HL-60 (cell line): ENCODE results near the gene ZNF580.

Experiments
- DNase-seq, 2 experiments: peaks; one replicate each; pipeline ENCODE4 v3.0.0-alpha.2; 2010 to 2020; ENCODE audit warnings: low read depth in 1 of 2, low spot score in 1 of 2
- H3K27ac ChIP-seq: fragments of 250-450 bp; sonication (Bioruptor Pico); replicated peaks from 2 replicates; pipeline ENCODE4 v1.5.1; 2020; ENCODE audit warnings: mild to moderate bottlenecking, moderate library complexity
- H3K27me3 ChIP-seq: fragments of 250-450 bp; sonication (Bioruptor Pico); 2 replicates; pipeline ENCODE4 v1.5.1; 2021; ENCODE audit warnings: mild to moderate bottlenecking, moderate library complexity; ENCODE audit not compliant: insufficient read depth, poor library complexity, severe bottlenecking
- H3K4me3 ChIP-seq: replicated peaks from 2 replicates; pipeline ENCODE4 v1.5.1; 2011; ENCODE audit warnings: mild to moderate bottlenecking, control low read depth, low read length; ENCODE audit not compliant: insufficient read depth
- GABPA ChIP-seq: IDR thresholded peaks from 2 replicates; pipeline ENCODE4 v1.6.1; 2012; ENCODE audit warnings: low read depth
- POLR2AphosphoS5 ChIP-seq: IDR thresholded peaks from 2 replicates; pipeline ENCODE4 v1.6.1; 2012; ENCODE audit warnings: low read depth
- REST ChIP-seq: IDR thresholded peaks from 2 replicates; pipeline ENCODE4 v1.6.1; 2012; ENCODE audit warnings: low read depth; ENCODE audit not compliant: insufficient replicate concordance
- SPI1 ChIP-seq: IDR thresholded peaks from 2 replicates; pipeline ENCODE4 v1.6.1; 2012; ENCODE audit warnings: low read depth, mild to moderate bottlenecking, borderline replicate concordance
- TF ChIP-seq, protein P1 (sequence below): IDR thresholded peaks from one replicate; pipeline ENCODE4 v1.5.1; 2011; ENCODE audit warnings: low read length, control low read depth, inconsistent platforms; ENCODE audit not compliant: insufficient read depth

Gene ZNF580

GRCh38 chr19:55674459-55674840, 33.6 kb downstream of the ZNF580 start:
- H3K27ac ChIP-seq: peak overlapping the region; percentile 69
- H3K27me3 ChIP-seq: no peaks in the 10 kb centered on the region
- peak overlapping the region; percentile 65 for H3K4me3 ChIP-seq
- no peak for DNase-seq
- no peak for TF ChIP-seq REST
- no peak for TF ChIP-seq SPI1
- TF ChIP-seq, protein P1, sequence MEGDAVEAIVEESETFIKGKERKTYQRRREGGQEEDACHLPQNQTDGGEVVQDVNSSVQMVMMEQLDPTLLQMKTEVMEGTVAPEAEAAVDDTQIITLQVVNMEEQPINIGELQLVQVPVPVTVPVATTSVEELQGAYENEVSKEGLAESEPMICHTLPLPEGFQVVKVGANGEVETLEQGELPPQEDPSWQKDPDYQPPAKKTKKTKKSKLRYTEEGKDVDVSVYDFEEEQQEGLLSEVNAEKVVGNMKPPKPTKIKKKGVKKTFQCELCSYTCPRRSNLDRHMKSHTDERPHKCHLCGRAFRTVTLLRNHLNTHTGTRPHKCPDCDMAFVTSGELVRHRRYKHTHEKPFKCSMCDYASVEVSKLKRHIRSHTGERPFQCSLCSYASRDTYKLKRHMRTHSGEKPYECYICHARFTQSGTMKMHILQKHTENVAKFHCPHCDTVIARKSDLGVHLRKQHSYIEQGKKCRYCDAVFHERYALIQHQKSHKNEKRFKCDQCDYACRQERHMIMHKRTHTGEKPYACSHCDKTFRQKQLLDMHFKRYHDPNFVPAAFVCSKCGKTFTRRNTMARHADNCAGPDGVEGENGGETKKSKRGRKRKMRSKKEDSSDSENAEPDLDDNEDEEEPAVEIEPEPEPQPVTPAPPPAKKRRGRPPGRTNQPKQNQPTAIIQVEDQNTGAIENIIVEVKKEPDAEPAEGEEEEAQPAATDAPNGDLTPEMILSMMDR: no peak
- TF ChIP-seq GABPA: no peak
- TF ChIP-seq POLR2AphosphoS5: no peak

DNA sequence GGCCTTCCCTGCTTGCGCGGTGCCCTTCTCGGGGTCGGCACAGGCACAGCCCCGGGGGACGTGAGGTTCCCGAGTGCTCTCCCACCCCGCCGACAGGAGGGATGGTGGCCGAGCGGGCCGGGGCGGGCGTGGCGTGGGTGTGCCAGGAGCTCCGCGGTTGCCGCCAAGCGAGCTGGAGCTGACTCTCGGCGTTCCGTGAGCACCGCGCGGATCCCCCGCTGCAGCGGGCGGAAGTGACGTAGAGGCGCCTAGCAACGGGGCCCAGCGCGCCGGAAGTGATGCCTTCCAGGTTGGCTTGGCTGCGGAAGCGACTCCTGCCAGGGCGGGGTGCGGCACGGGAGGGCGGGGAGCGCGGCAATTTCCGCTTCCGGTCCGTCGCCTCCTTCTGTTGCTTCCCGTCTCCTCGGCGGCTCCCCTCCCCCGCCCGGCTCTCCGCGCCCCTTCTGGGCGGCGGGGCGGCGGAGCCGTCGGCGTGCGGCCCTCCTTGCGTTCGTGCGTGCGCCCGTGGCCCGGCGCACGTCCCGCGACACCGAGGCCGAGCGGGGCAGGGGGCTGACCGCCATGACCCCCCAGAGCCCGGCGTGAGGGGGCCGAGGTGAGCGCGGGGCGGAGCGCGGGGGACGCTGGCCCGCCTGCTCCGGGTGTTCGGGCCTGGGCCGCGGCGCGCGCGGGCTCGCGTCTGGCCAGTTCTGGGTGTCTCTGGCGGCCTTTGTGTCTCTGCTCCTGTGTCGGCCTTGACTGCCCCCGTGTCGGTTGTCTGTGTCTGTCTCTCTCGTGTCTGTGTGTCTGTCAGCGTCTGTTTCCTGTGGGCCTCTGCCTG, 34.2 kb downstream of the ZNF580 start, which contains the start of gene EPN1:
TSS of gene EPN1 (plus strand) at position 386 of the 820 bp plus-strand sequence. CDS start 3,402 bp downstream, outside the sequence.
- Histone ChIP-seq H3K27me3 (no peaks in the 10 kb centered on the region), H3K27ac (peak within 1 kb of the TSS; percentile 69), H3K4me3 (peak within 1 kb of the TSS; percentile 65)
- DNase-seq: peak; percentile 96 to 97
- TF ChIP-seq REST (no peak), GABPA (peak; percentile 95), SPI1 (peak; percentile 46; the same call in 1 of the 2 replicates), POLR2AphosphoS5 (peak; percentile 91)
- TF ChIP-seq, protein P1: no peak

DNA sequence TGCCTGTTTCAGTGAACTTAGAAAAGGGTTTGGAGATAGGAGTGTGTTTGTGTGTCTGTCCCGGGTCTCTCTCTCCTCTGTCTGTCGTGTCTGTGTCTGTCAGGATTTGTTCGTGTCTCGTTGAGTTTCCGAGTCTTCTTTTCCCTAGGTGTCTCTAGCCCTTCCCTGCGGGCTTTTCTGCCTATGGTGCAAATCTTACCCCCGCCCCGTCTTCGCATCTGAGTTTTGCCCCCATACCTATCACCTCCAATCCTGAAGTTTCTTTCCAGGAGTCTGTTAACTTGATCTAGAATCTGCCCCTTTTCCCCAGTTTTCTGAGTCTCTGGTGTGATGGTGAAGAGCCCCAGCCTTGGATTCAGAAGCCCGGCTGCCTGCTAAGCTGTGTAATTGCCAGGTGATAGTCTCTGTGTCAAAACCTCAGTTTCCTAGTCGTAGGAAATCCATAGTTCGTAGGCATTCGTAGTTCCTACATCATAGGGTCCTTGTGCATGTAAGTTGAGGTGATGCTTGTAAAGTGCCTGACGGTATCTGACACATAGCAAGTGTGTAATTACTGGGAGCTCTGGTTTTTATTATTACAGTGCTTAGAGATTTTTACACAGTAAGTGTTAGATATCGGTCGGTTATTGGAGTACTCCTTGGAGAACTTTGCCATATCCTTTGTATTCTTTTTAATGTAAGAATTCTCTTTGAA, 35.0 kb downstream of the ZNF580 start:
- DNase-seq: no peak

More for the DNA sequence above, 35.0 kb downstream of the ZNF580 start:
- H3K27me3 ChIP-seq: no peaks in the 10 kb centered on the region
- TF ChIP-seq POLR2AphosphoS5 (no peak), SPI1 (no peak), REST (no peak), GABPA (no peak)
- TF ChIP-seq, protein P1: no peak
- peak overlapping the region; percentile 60 for H3K27ac ChIP-seq
- H3K4me3 ChIP-seq: peak overlapping the region; percentile 65
